Measurements from ENCODE around the gene BCL2A1. TPM values are rescaled to one million over a fixed set of nuclear protein-coding genes. Genes with fewer than 3 reads are reported as not detected.

The BCL2A1 gene
- total and polyA plus RNA-seq, 2 of the 4 experiments (the other 2 are of a cell fraction), result 2.3 to 4.5 TPM

DNA sequence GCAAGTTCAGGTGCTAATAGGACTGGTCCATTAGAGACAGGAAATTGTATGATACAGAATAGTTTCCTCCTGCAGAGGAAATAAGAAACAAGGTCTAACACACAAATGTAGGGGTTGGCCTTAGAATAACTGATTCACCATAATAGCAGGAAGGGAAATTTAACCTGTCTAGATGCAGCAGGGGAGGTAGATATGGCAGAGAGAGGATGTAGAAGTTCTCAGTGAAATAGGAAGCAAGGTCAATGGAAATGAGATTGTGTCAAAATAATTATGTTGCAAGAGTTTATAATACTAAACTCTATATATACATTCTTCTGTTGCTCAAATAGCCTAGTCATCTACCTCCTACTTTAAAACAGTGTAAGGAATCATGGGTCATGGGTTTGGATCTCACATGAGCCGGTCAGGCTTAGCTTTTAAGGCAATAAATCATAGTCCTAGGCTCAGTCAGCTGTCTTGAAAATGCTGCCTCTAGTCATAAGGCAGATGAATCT is 17.0 kb downstream of the BCL2A1 start:
- Histone ChIP-seq H3K27me3 (ENCODE audit: control insufficient read depth, insufficient read depth, low read length) (no peaks in the 10 kb centered on the region), H2BK20ac (ENCODE audit: low read depth, low read length) (no peak overlapping the region), H3K36me3 (ENCODE audit: control insufficient read depth, insufficient read depth, low read length) (no peaks in the 10 kb centered on the region), H3K56ac (ENCODE audit: extremely low read depth, insufficient read depth, low read length) (no peak overlapping the region), H3K4me2 (ENCODE audit: low read depth, low read length) (peak overlapping the region; percentile 52; the same call in 1 of the 2 replicates), H3K4me1 (ENCODE audit: control insufficient read depth, insufficient read depth, low read length) (peaks cover 8% of the 10 kb centered on the region), H2BK5ac (ENCODE audit: low read depth, low read length, poor library complexity, severe bottlenecking) (no peak overlapping the region), H2AK9ac (replicated peaks; ENCODE audit: low read depth, low read length, poor library complexity) (no peak overlapping the region), H4K91ac (ENCODE audit: insufficient read depth, low read depth, low read length) (no peak overlapping the region), H2BK15ac (ENCODE audit: low read depth, low read length) (no peak overlapping the region), H3K27ac (ENCODE audit: insufficient read depth, low read length) (no peak overlapping the region), H3K79me1 (ENCODE audit: low read depth in 1 of 2, low read length in 2 of 2) (no peaks in the 10 kb centered on the region), H2AFZ (replicated peaks; ENCODE audit: low read length, poor library complexity) (no peak overlapping the region), H2BK120ac (ENCODE audit: low read depth, low read length) (no peak overlapping the region), H3K14ac (replicated peaks; ENCODE audit: low read depth, low read length) (0 out of 2 replicates have a peak overlapping the region, but pooled peaks have one; percentile 11), H3K4ac (ENCODE audit: low read depth, low read length) (peak overlapping the region; percentile 19; the same call in 1 of the 2 replicates), H4K20me1 (ENCODE audit: insufficient read depth, low read length) (no peaks in the 10 kb centered on the region), H3K18ac (ENCODE audit: low read depth, low read length) (no peak overlapping the region), H3K9me1 (ENCODE audit: insufficient read depth, low read length) (no peaks in the 10 kb centered on the region), H3K23ac (ENCODE audit: low read depth, low read length) (no peak overlapping the region), H2AK5ac (ENCODE audit: low read depth, low read length) (no peak overlapping the region), H3K9me3 (ENCODE audit: control insufficient read depth, insufficient read depth, low read length) (no peaks in the 10 kb centered on the region), H4K5ac (ENCODE audit: low read depth, low read length) (no peak overlapping the region), H3K9ac (ENCODE audit: low read depth, low read length) (no peak overlapping the region), H3K4me3 (ENCODE audit: insufficient read depth, low read depth, low read length) (no peak overlapping the region), H4K8ac (ENCODE audit: low read depth in 2 of 2, low read length in 2 of 2) (no peak overlapping the region)
- BruUV-seq (replicated peaks), result no TSS peak
- in situ Hi-C loops (cut with MboI; ENCODE audit: low sequenced_read_pairs) (no loop called here), intact Hi-C loops (cut with micrococcal nuclease) (no loop called here), dilution Hi-C loops (cut with HindIII; ENCODE audit: low sequenced_read_pairs, unreplicated experiment) (no loop called here)
- ATAC-seq (ENCODE audit: low read depth) (peak; percentile 89), DNase-seq (peak; percentile 87)
- WGBS, 2 experiments (ENCODE audit: extremely low coverage in 2 of 2, insufficient read length in 1 of 2), result no CpG with 5 or more reads among the region's 1 CpG
- no peak for TF ChIP-seq MXI1 (IDR thresholded peaks at IDR 0.05; ENCODE audit: borderline replicate concordance, low read depth, low read length)
- TF ChIP-seq NFE2L2 (IDR thresholded peaks at IDR 0.05; ENCODE audit: low read depth, low read length), result peak; percentile 74; the same call in 1 of the 2 replicates
- no peak for TF ChIP-seq POLR2A (IDR thresholded peaks at IDR 0.05; ENCODE audit: low read depth, low read length)
- TF ChIP-seq MAZ (IDR thresholded peaks at IDR 0.05; ENCODE audit: borderline replicate concordance, low read depth, low read length), result no peak
- TF ChIP-seq CEBPB (IDR thresholded peaks at IDR 0.05; ENCODE audit: low read depth, low read length), result peak; percentile 77
- no peak for TF ChIP-seq SMC3 (IDR thresholded peaks at IDR 0.05; ENCODE audit: low read depth, low read length)
- peak; percentile 35; the same call in 1 of the 2 replicates for TF ChIP-seq BHLHE40 (IDR thresholded peaks at IDR 0.05; ENCODE audit: low read depth, low read length)
- TF ChIP-seq, protein P1, sequence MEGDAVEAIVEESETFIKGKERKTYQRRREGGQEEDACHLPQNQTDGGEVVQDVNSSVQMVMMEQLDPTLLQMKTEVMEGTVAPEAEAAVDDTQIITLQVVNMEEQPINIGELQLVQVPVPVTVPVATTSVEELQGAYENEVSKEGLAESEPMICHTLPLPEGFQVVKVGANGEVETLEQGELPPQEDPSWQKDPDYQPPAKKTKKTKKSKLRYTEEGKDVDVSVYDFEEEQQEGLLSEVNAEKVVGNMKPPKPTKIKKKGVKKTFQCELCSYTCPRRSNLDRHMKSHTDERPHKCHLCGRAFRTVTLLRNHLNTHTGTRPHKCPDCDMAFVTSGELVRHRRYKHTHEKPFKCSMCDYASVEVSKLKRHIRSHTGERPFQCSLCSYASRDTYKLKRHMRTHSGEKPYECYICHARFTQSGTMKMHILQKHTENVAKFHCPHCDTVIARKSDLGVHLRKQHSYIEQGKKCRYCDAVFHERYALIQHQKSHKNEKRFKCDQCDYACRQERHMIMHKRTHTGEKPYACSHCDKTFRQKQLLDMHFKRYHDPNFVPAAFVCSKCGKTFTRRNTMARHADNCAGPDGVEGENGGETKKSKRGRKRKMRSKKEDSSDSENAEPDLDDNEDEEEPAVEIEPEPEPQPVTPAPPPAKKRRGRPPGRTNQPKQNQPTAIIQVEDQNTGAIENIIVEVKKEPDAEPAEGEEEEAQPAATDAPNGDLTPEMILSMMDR (conservative IDR thresholded peaks at IDR 0.05; ENCODE audit: low read depth, low read length), result no peak
- ChIA-PET POLR2A (ENCODE audit: unreplicated experiment) (no interaction called here), CTCF (no interaction called here)

Measured in IMR-90 (cell line).